NCI-H226 (cell line): ENCODE results near the gene ITGAL.

Source experiments
- DNase-seq: peaks from one replicate; pipeline ENCODE4 v3.0.0-alpha.2; 2015

The ITGAL gene

GRCh38 chr16:30569746-30570635 lies 97.4 kb downstream of the ITGAL start:
- DNase-seq, result no peak

DNA sequence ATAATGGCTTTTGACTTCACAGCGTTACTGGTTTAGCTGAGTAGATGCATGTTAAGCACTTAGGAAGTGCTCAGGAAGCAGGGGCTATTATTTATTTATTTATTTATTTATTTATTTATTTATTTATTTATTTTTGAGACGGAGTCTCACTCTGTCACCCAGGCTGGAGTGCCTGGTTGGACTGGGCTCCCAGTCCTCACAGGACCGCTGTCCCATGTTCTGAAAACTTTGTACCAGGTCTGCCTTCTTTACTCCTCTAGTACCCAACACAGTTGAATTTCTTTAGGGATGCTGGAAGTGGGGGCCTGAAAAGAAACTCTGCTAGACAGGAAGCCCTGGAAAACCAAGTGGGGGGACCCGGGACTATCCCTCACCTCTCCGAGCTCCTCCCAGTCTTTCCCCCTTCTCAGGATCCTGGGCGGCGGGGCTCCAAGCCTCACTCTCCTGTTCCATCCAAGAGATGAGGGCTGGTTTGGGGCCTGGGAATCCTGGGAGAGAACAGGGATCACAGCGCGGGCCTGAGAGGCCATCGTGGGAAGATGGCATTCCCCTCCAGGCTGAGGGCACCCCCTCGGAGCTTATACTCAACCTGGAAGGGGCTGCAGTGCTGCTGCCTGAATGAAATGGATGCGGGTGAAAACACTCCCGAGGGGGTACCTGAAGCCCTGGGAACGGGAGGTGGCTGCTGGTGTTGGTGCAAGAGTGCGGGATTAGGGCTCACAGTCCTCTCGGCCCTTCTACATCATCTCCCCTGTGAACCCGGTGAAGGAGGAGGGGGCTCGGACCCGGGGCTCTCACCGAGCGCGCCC lies 98.3 kb downstream of the ITGAL start:
- no peak for DNase-seq

GRCh38 chr16:30571445-30572322 lies 99.1 kb downstream of the ITGAL start, which contains the start of gene ZNF688:
Gene ZNF688 (minus strand): TSS chr16:30571714. CDS start chr16:30571629, 85 bp downstream.
- DNase-seq, result peak; percentile 99
